ENCODE measurements around the gene ITGA3.

- TF ChIP-seq EP300 (IDR thresholded peaks at IDR 0.05; ENCODE audit: borderline replicate concordance) (no peak), USF1 (IDR thresholded peaks at IDR 0.05) (no peak)
Observed at GRCh38 chr17:50065056-50065455, 9.1 kb downstream of the ITGA3 start.
